ENCODE measurements around the gene PSME2. TPM values are rescaled to one million over a fixed set of nuclear protein-coding genes. Genes with fewer than 3 reads are reported as not detected.

The PSME2 gene
- total and polyA plus RNA-seq, 2 of the 13 experiments (the other 11 are each of a cell fraction or from before 2014, with no cell fraction given) = 332 to 716 TPM

- peaks cover 63% of the 10 kb centered on the region for H3K4me1 ChIP-seq (ENCODE audit: insufficient read depth, low read length)
- peak; percentile 43 for FAIRE-seq
- H3K9me3 ChIP-seq (ENCODE audit: low read length) = no peaks in the 10 kb centered on the region
- ATAC-seq = no peak
- H3K4me2 ChIP-seq (ENCODE audit: low read depth, low read length) = peak overlapping the region; percentile 98
- WGBS (ENCODE audit: low lambda C conversion rate) = 5% methylated on average over 9 of the region's 9 CpGs
- peaks cover 43% of the 10 kb centered on the region for H3K79me2 ChIP-seq (ENCODE audit: insufficient read depth, low read length)
- intact Hi-C loops (cut with micrococcal nuclease; ENCODE audit: unreplicated experiment) = loop anchor here (1.0 kb wide), 3 partner anchors 15 to 42 kb away; partner anchors contain the start of genes DCAF11, IPO4, IRF9 and NRL
- ChIA-PET CTCF (ENCODE audit: low intra/inter-chr PET ratio, low total read pairs) (no interaction called here), POLR2A (interaction anchor here (0.9 to 8.5 kb wide), 46 partner anchors 10 to 1556 kb away, joined by 3 to 279 read pairs (median 8); partner anchors contain the start of genes ACIN1, C14orf119, CARMIL3 and CHMP4A)
- peaks cover 0 to 3% of the 10 kb centered on the region in 2 experiments; a peak in 1 of 5 replicates for H3K27me3 ChIP-seq (ENCODE audit: control insufficient read depth in 1 of 2, insufficient read depth in 2 of 2, low read length in 2 of 2)
- in situ Hi-C loops (cut with HindIII; ENCODE audit: extremely low pct_ligation_motif_present, low pct_unique_long_range_greater_than_20kb) = loop anchor here (25.0 kb wide), 1 partner anchor 834 kb away; the partner anchor contains the start of genes BCL2L2, PABPN1 and PPP1R3E
- H3K4me3 ChIP-seq (replicated peaks in 1 of 3; ENCODE audit: insufficient read depth in 1 of 3, low read depth in 2 of 3, low read length in 3 of 3) = peak overlapping the region; percentile 90 to 100 (median 91)
- peaks cover 26 to 42% of the 10 kb centered on the region in 2 experiments for H3K36me3 ChIP-seq (replicated peaks in 1 of 2; ENCODE audit: control insufficient read depth in 1 of 2, insufficient read depth in 2 of 2, low read length in 2 of 2)
- no peak for DNase-seq (ENCODE audit: low spot score)
- peak overlapping the region; percentile 95 for H3K9ac ChIP-seq (ENCODE audit: insufficient read depth, low read depth, low read length)
- BruUV-seq (replicated peaks) = TSS peak; percentile 63
- peaks cover 7% of the 10 kb centered on the region; the same call in 1 of the 2 replicates for H4K20me1 ChIP-seq (ENCODE audit: insufficient read depth, low read length)
- peak overlapping the region; percentile 21 for H2AFZ ChIP-seq (ENCODE audit: low read length)
- peak overlapping the region; percentile 76 for H3K27ac ChIP-seq (ENCODE audit: extremely low read length, insufficient read depth, low read length)
- TF ChIP-seq SATB2 (CRISPR knock-in tag; IDR thresholded peaks at IDR 0.05) = no peak
- TF ChIP-seq RORA (CRISPR knock-in tag; IDR thresholded peaks at IDR 0.05) = no peak
- TF ChIP-seq RAD21 (CRISPR knock-in tag; IDR thresholded peaks at IDR 0.05) = no peak
- TF ChIP-seq ZFP41 (CRISPR knock-in tag; IDR thresholded peaks at IDR 0.05; ENCODE audit: borderline replicate concordance) = peak; percentile 65; the same call in 1 of the 2 replicates
- 0 out of 2 replicates have a peak, but pooled peaks have one; percentile 29 for TF ChIP-seq ZNF713 (CRISPR knock-in tag; IDR thresholded peaks at IDR 0.05)
- 0 out of 2 replicates have a peak, but pooled peaks have one; percentile 5 for TF ChIP-seq GZF1 (CRISPR knock-in tag; IDR thresholded peaks at IDR 0.05)
- 0 out of 2 replicates have a peak, but pooled peaks have one; percentile 62 for TF ChIP-seq ZNF550 (CRISPR knock-in tag; IDR thresholded peaks at IDR 0.05; ENCODE audit: borderline replicate concordance)
- TF ChIP-seq SAFB2 (CRISPR knock-in tag; IDR thresholded peaks at IDR 0.05; ENCODE audit: borderline replicate concordance, low read depth) = no peak
- peak; percentile 64; the same call in 1 of the 2 replicates for TF ChIP-seq ZNF354B (CRISPR knock-in tag; IDR thresholded peaks at IDR 0.05)
- TF ChIP-seq HHEX (CRISPR knock-in tag; IDR thresholded peaks at IDR 0.05) = no peak
- TF ChIP-seq, protein P1, sequence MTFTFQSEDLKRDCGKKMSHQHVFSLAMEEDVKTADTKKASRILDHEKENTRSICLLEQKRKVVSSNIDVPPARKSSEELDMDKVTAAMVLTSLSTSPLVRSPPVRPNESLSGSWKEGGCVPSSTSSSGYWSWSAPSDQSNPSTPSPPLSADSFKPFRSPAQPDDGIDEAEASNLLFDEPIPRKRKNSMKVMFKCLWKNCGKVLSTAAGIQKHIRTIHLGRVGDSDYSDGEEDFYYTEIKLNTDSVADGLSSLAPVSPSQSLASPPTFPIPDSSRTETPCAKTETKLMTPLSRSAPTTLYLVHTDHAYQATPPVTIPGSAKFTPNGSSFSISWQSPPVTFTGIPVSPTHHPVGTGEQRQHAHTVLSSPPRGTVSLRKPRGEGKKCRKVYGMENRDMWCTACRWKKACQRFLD (CRISPR knock-in tag; IDR thresholded peaks at IDR 0.05; ENCODE audit: borderline replicate concordance) = 0 out of 2 replicates have a peak, but pooled peaks have one; percentile 1
- no peak for TF ChIP-seq ZNF792 (CRISPR knock-in tag; IDR thresholded peaks at IDR 0.05)
- TF ChIP-seq ZNF775 (CRISPR knock-in tag; IDR thresholded peaks at IDR 0.05; ENCODE audit: borderline replicate concordance) = no peak
- no peak for TF ChIP-seq TBL1XR1 (IDR thresholded peaks at IDR 0.05; ENCODE audit: borderline replicate concordance, low read length, partially characterized antibody)
- 0 out of 2 replicates have a peak, but pooled peaks have one; percentile 16 for TF ChIP-seq ZNF691 (CRISPR knock-in tag; IDR thresholded peaks at IDR 0.05; ENCODE audit: borderline replicate concordance, low read depth)
- no peak for TF ChIP-seq SUZ12 (IDR thresholded peaks at IDR 0.05; ENCODE audit: low read depth, low read length)
- TF ChIP-seq, protein P2, sequence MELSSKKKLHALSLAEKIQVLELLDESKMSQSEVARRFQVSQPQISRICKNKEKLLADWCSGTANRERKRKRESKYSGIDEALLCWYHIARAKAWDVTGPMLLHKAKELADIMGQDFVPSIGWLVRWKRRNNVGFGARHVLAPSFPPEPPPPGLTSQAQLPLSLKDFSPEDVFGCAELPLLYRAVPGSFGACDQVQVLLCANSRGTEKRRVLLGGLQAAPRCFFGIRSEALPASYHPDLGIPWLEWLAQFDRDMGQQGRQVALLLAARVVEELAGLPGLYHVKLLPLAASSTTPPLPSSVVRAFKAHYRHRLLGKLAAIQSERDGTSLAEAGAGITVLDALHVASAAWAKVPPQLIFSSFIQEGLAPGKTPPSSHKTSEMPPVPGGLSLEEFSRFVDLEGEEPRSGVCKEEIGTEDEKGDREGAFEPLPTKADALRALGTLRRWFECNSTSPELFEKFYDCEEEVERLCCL (CRISPR knock-in tag; IDR thresholded peaks at IDR 0.05; ENCODE audit: borderline replicate concordance) = peak; percentile 6; the same call in 1 of the 2 replicates
- 0 out of 2 replicates have a peak, but pooled peaks have one; percentile 66 for TF ChIP-seq SMAD9 (CRISPR knock-in tag; IDR thresholded peaks at IDR 0.05)
- TF ChIP-seq NFE2L1 (CRISPR knock-in tag; IDR thresholded peaks at IDR 0.05; ENCODE audit: borderline replicate concordance) = peak; percentile 57; the same call in 1 of the 2 replicates
These were observed 539 bp downstream of the PSME2 start for GRCh38 chr14:24145690-24146452.
